K562 (cell line): ENCODE results near the gene FBXL12. TPM values are rescaled to one million over a fixed set of nuclear protein-coding genes. Genes with fewer than 3 reads are reported as not detected.

Source experiments
- CBFA2T2 ChIP-seq: fragments of 450-650 bp; conservative IDR thresholded peaks from 2 replicates; pipeline ENCODE4 v1.6.1; 2017; ENCODE audit warnings: mild to moderate bottlenecking
- DIDO1 ChIP-seq: fragments of 450-650 bp; IDR thresholded peaks from 2 replicates; pipeline ENCODE4 v1.6.1; 2016; ENCODE audit warnings: low read depth, missing biosample characterization, missing genetic modification characterization
- HMGN3 ChIP-seq: IDR thresholded peaks from 2 replicates; pipeline ENCODE4 v1.6.1; 2011; ENCODE audit warnings: borderline replicate concordance, low read depth, mild to moderate bottlenecking, mixed read lengths, low read length; ENCODE audit not compliant: insufficient read length; ENCODE audit errors: extremely low read depth
- MXI1 ChIP-seq: IDR thresholded peaks from 2 replicates; pipeline ENCODE4 v1.6.1; 2011; ENCODE audit warnings: low read depth, mild to moderate bottlenecking, improper control_type of control experiment, low read length
- NFATC3 ChIP-seq: fragments of 450-650 bp; IDR thresholded peaks from 2 replicates; pipeline ENCODE4 v1.6.1; 2017; ENCODE audit warnings: mild to moderate bottlenecking
- POLR2AphosphoS5 ChIP-seq: IDR thresholded peaks from 2 replicates; pipeline ENCODE4 v1.6.1; 2011; ENCODE audit warnings: mild to moderate bottlenecking, low read depth, low read length, moderate library complexity; ENCODE audit not compliant: control insufficient read depth, insufficient read depth
- POLR3G ChIP-seq: IDR thresholded peaks from 2 replicates; pipeline ENCODE4 v1.6.1; 2011; ENCODE audit not compliant: insufficient read length, insufficient replicate concordance; ENCODE audit errors: extremely low read depth
- RNF2 ChIP-seq: sonication (generic); IDR thresholded peaks from 2 replicates; pipeline ENCODE4 v1.6.1; 2016
- SAFB2 ChIP-seq: fragments of 200-400 bp; formaldehyde crosslinking; IDR thresholded peaks from 2 replicates; pipeline ENCODE4 v1.6.1; 2018; ENCODE audit warnings: borderline replicate concordance, low read length, low read depth, moderate library complexity; ENCODE audit not compliant: severe bottlenecking
- SIRT6 ChIP-seq: IDR thresholded peaks from one replicate; pipeline ENCODE4 v1.6.1; 2012; ENCODE audit warnings: low read depth, mild to moderate bottlenecking, control low read depth, inconsistent platforms, low read length, moderate library complexity
- SRSF7 ChIP-seq: fragments of 200-400 bp; formaldehyde crosslinking; optimal IDR thresholded peaks from 2 replicates; pipeline ENCODE3; 2017; ENCODE audit warnings: mild to moderate bottlenecking, low read depth, low read length
- TAF7 ChIP-seq: fragments of 450-650 bp; IDR thresholded peaks from 2 replicates; pipeline ENCODE4 v1.6.1; 2016; ENCODE audit warnings: missing genetic modification characterization, missing compliant biosample characterization
- ZBTB34 ChIP-seq: fragments of 250-450 bp; sonication (Bioruptor Pico); IDR thresholded peaks from 2 replicates; pipeline ENCODE4 v1.8.0; 2021; ENCODE audit warnings: mild to moderate bottlenecking, moderate library complexity
- ZFP36 ChIP-seq: fragments of 150-350 bp; IDR thresholded peaks from 2 replicates; pipeline ENCODE4 v1.6.1; 2018; ENCODE audit warnings: low read length, low read depth; ENCODE audit not compliant: partially characterized antibody
- ZKSCAN8 ChIP-seq: fragments of 200-800 bp; sonication (Bioruptor generic); IDR thresholded peaks from 2 replicates; pipeline ENCODE4 v1.6.1; 2016; ENCODE audit warnings: missing genetic modification characterization, missing compliant biosample characterization
- ZNF134 ChIP-seq: fragments of 250-450 bp; sonication (Bioruptor Pico); conservative IDR thresholded peaks from 2 replicates; pipeline ENCODE4 v1.4.0; 2020
- ZNF239 ChIP-seq: fragments of 250-450 bp; sonication (Bioruptor Pico); IDR thresholded peaks from 2 replicates; pipeline ENCODE4 v1.4.0; 2020; ENCODE audit warnings: mild to moderate bottlenecking
- ZNF699 ChIP-seq: fragments of 250-450 bp; sonication (Bioruptor Pico); IDR thresholded peaks from 2 replicates; pipeline ENCODE4 v1.8.0; 2021; ENCODE audit warnings: mild to moderate bottlenecking, moderate library complexity; ENCODE audit not compliant: insufficient replicate concordance
- ZNF76 ChIP-seq: fragments of 250-450 bp; sonication (Bioruptor Pico); IDR thresholded peaks from 2 replicates; pipeline ENCODE4 v1.4.0; 2020; ENCODE audit warnings: mild to moderate bottlenecking, moderate library complexity, borderline replicate concordance
- ZSCAN29 ChIP-seq: fragments of 450-650 bp; IDR thresholded peaks from 2 replicates; pipeline ENCODE4 v1.6.1; 2017
- polyA plus RNA-seq, 8 experiments: library from polyadenylated mRNA; depleted of rRNA in 4 of 8; stranded (reverse) in 5 of 8; unstranded in 3 of 8; fragments of >200 nt; fragmentation: Nextera tagmentation in 2 of 8; fragmentation: Illumina TruSeq in 1 of 8; extraction: Ambion mirVana in 2 of 8; extraction: Trizol in 1 of 8; gene quantifications; 2 replicates each; pipeline versions ENCODE4 v1.2.1 to v1.2.3, GENCODE V29; 2011 to 2014; ENCODE audit warnings: inconsistent platforms in 1 of 8, missing spikeins in 1 of 8
- total RNA-seq, 7 experiments: library from RNA; depleted of rRNA in 6 of 7; stranded (reverse); fragments of >200 nt in 6 of 7; fragmentation: Illumina TruSeq in 2 of 7; extraction: Trizol in 2 of 7; gene quantifications; 2 replicates each; pipeline versions ENCODE4 v1.2.1 to v1.2.3, GENCODE V29; 2011 to 2021; ENCODE audit warnings: low replicate concordance in 1 of 7
- TF ChIP-seq, protein P1 (sequence below): fragments of 250-450 bp; sonication (Bioruptor Pico); IDR thresholded peaks from 2 replicates; pipeline ENCODE4 v1.9.0; 2021; ENCODE audit warnings: mild to moderate bottlenecking, inconsistent platforms
- TF ChIP-seq, protein P2 (sequence below): fragments of 250-450 bp; sonication (Bioruptor Pico); IDR thresholded peaks from 2 replicates; pipeline ENCODE4 v1.8.0; 2022; ENCODE audit warnings: inconsistent platforms, mild to moderate bottlenecking, moderate library complexity, borderline replicate concordance
- TF ChIP-seq, protein P3 (sequence below): fragments of 450-650 bp; IDR thresholded peaks from 2 replicates; pipeline ENCODE4 v1.6.1; 2017; ENCODE audit warnings: mild to moderate bottlenecking, moderate library complexity

FBXL12 gene
- total and polyA plus RNA-seq, 9 of the 15 experiments (the other 6 are each of a cell fraction or from before 2014, with no cell fraction given): 2.7 to 40.5 (median 26.5) TPM

DNA sequence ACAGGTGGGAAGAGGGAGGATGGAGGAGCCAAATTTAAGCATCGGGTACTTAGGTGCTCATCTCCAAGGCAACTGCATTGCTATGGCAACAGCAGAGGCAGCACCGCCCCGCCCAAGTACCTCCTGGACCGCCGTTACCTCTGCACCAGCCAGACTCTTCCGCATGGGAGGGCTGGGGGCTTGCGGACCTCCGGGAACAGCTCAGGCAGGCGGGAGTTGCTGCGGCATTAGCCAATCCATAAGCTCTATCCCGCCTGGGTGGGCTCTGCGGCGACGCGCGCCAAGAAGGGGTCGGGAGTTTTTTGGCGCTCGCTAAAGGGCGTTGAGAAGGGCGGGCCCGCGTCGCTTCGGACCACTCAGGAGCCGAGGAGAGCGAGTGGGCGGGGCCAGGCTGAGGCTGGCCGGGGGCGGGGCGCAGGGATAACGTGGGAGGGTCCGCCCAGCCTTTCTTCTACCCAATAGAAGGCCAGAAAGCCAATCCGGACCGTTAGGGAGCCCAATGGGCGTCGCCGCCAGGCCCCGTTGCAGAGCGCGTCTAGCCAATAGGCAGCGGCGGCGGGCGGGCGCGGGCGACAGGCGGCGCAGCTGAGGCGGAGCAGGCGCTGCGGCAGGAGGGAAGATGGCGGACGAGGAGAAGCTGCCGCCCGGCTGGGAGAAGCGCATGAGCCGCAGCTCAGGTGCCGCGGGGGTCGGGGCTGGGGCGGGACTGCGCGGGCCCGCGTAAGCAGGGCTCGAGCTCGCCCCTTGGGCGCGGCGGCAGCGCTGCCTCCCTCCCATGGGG lies 16.0 kb upstream of the FBXL12 start, which contains the start of gene PIN1 (continued):
- no peak for TF ChIP-seq ZSCAN29
- TF ChIP-seq ZBTB34 (CRISPR knock-in tag): no peak
- no peak for TF ChIP-seq SAFB2
- TF ChIP-seq ZKSCAN8: no peak
- no peak for TF ChIP-seq DIDO1 (tag)
- no peak for TF ChIP-seq ZNF76 (CRISPR knock-in tag)
- TF ChIP-seq ZNF699 (CRISPR knock-in tag): no peak
- no peak for TF ChIP-seq ZNF134
- TF ChIP-seq ZNF239 (CRISPR knock-in tag): no peak
- no peak for TF ChIP-seq ZFP36
- TF ChIP-seq SIRT6: no peak
- 0 out of 2 replicates have a peak, but pooled peaks have one; percentile 37 for TF ChIP-seq RNF2
- peak; percentile 55; the same call in 1 of the 2 replicates for TF ChIP-seq POLR2AphosphoS5
- TF ChIP-seq MXI1: peak; percentile 100
- peak; percentile 86 for TF ChIP-seq HMGN3
- TF ChIP-seq, protein P1, sequence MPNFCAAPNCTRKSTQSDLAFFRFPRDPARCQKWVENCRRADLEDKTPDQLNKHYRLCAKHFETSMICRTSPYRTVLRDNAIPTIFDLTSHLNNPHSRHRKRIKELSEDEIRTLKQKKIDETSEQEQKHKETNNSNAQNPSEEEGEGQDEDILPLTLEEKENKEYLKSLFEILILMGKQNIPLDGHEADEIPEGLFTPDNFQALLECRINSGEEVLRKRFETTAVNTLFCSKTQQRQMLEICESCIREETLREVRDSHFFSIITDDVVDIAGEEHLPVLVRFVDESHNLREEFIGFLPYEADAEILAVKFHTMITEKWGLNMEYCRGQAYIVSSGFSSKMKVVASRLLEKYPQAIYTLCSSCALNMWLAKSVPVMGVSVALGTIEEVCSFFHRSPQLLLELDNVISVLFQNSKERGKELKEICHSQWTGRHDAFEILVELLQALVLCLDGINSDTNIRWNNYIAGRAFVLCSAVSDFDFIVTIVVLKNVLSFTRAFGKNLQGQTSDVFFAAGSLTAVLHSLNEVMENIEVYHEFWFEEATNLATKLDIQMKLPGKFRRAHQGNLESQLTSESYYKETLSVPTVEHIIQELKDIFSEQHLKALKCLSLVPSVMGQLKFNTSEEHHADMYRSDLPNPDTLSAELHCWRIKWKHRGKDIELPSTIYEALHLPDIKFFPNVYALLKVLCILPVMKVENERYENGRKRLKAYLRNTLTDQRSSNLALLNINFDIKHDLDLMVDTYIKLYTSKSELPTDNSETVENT (CRISPR knock-in tag): peak; percentile 40; the same call in 1 of the 2 replicates
- TF ChIP-seq CBFA2T2: no peak
- TF ChIP-seq SRSF7: no peak
- no peak for TF ChIP-seq TAF7 (tag)
- no peak for TF ChIP-seq POLR3G
- TF ChIP-seq, protein P2, sequence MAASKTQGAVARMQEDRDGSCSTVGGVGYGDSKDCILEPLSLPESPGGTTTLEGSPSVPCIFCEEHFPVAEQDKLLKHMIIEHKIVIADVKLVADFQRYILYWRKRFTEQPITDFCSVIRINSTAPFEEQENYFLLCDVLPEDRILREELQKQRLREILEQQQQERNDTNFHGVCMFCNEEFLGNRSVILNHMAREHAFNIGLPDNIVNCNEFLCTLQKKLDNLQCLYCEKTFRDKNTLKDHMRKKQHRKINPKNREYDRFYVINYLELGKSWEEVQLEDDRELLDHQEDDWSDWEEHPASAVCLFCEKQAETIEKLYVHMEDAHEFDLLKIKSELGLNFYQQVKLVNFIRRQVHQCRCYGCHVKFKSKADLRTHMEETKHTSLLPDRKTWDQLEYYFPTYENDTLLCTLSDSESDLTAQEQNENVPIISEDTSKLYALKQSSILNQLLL (CRISPR knock-in tag): no peak
- TF ChIP-seq, protein P3, sequence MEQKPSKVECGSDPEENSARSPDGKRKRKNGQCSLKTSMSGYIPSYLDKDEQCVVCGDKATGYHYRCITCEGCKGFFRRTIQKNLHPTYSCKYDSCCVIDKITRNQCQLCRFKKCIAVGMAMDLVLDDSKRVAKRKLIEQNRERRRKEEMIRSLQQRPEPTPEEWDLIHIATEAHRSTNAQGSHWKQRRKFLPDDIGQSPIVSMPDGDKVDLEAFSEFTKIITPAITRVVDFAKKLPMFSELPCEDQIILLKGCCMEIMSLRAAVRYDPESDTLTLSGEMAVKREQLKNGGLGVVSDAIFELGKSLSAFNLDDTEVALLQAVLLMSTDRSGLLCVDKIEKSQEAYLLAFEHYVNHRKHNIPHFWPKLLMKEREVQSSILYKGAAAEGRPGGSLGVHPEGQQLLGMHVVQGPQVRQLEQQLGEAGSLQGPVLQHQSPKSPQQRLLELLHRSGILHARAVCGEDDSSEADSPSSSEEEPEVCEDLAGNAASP: no peak
- no peak for TF ChIP-seq NFATC3
